ENCODE results near the gene BRME1.

BRME1 gene

DNA sequence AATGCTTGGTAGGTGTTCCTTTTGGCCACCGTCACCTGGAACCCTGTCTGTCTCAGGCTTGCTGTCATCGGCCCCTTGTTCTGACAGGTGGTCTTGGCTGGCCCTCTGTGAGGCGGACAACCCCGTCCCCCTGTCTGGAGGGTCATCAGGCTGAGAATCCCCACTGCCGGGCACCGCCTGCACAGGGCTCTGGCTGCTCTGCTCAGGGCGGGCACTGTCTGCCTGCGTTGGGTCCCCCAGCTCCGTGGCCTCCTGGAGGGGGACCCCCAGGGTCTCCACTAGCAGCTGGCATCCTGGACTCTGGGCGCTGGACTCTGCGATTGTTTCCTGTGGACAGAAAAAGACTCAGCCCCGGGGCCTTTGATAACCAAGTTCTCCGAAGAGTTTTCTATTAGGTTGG is 15.8 kb downstream of the BRME1 start:
- no peak for DNase-seq (ENCODE audit: extremely low read depth in 1 of 2, low read depth in 1 of 2)

DNA sequence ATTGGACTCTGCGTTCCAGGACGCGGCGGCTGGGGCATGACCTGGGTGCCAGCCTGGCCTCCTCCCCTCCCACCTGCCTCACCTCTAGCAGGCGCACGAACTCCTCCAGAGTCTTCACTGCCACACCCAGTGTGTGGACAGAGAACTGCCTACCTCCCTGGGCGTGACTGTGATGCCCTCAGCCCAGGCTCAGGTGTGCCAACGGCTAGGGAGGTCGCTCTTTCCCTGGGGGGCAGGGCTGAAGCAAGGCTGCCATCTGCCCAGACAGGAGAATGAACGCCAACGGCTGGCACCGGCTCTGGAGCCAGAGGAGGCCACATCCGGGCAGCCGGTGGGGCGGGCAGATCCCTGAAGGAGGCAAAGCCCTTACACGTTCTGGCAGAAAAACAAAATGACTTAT is 17.6 kb downstream of the BRME1 start:
- DNase-seq (ENCODE audit: extremely low read depth in 1 of 2, low read depth in 1 of 2), result no peak

DNA sequence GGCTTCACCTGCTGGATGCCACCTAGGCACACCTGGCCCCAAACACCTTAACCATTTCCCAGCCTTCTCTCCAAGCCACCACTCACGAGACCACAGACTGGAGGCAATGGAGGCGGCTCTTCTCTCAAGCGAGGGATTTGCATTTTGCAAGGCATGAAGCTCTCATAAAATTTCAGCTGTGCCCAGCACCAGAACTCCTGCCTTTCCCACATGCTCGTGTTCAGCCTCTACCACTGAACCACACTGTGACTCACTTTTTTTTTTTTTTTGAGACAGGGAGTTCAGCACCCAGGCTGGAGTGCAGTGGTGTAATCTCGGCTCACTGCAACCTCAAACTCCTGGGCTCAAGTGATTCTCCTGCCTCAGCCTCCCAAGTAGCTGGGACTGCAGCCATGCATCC is 18.4 kb downstream of the BRME1 start:
- no peak for DNase-seq (ENCODE audit: extremely low read depth in 1 of 2, low read depth in 1 of 2)

DNA sequence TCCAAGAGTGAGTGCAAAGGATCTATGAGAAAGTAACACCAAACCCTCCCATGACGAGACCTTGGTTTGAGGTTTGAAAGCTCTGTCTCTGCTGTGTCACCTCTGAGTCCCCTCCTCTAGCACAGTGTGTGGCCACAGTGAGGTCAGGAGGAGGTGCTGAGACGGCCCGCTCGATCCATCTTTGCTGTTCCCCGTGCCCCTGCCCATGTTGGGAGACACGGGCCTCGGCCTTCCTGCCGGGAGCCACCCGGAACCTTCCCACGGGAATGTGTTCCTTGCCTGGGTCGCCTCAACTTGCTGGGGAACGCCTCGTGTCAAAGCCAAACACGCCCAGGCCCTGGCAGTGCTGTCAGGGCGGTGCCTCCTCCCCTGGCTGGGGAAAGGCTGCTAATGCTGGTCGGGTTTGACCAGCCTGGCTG is 18.9 kb downstream of the BRME1 start:
- DNase-seq (ENCODE audit: extremely low read depth in 1 of 2, low read depth in 1 of 2), result no peak

DNA sequence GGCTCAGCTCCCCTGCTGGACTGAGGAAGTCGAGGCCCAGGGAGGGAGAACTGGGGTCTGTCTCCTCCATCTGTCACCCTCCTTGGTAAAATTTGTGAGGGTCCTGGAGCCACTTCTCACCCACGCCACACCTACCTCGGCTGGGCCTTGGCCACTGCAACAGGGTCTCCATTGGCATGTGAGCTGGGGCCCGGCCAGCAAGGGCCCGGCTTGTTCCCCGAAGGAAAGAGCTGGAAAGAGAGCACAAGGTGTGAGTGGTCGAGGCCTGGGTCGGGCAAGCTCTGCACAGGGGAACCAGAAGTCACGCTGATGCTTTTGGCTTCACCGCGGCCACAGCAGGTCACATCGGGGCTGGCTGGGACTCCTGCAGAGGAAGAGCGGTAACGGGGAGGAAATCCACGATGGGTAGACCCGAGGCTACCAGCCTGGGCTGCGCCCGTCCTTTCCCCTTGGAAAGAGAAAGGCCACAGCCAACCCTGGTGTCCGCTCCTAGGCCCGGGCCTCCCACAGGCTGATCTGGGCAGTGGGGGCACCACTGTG is 20.0 kb downstream of the BRME1 start:
- DNase-seq (ENCODE audit: extremely low read depth in 1 of 2, low read depth in 1 of 2), result no peak

DNA sequence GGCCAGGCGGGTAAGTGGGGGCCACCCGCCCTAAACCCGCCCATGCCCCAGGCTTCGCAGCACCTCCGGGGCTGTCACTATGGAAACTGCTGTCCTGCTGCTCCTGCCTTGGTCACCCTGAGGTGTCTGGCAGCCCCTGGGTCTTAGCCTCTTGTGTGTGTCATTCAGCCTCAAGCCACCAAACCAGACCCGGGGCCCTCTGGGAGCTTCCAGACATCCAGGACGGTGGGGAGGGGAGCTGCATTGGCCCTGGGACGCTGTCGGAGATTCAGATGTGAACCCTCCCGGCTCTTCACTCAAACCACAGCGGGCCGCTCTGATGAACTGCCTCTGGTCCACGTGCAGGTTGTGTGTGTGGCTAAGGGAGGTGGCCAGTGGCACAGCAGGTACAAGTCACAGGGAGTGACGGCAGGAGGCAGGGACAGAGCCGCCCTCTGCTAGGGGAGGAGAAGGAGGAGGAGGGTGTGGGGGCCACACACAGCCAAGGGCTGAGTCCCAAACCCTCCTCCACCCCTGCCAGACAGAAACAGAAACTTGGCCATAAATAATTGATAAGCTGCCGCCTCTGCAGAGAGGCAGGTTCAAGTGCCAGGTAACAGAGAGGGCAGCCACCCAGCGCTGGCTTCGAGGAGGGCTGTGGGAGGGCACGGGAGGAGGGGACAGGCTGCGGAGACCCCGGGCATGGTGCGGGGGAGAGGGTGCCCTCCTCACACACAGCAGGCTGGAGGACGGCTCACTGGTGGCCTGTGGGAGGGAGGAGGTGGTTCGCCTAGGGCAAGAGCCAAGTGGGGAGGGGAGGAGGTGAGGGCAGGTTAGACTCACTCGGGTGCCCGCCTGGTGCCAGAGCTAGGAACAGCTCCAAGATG is 21.0 kb downstream of the BRME1 start:
- DNase-seq (ENCODE audit: extremely low read depth in 1 of 2, low read depth in 1 of 2), result no peak

DNA sequence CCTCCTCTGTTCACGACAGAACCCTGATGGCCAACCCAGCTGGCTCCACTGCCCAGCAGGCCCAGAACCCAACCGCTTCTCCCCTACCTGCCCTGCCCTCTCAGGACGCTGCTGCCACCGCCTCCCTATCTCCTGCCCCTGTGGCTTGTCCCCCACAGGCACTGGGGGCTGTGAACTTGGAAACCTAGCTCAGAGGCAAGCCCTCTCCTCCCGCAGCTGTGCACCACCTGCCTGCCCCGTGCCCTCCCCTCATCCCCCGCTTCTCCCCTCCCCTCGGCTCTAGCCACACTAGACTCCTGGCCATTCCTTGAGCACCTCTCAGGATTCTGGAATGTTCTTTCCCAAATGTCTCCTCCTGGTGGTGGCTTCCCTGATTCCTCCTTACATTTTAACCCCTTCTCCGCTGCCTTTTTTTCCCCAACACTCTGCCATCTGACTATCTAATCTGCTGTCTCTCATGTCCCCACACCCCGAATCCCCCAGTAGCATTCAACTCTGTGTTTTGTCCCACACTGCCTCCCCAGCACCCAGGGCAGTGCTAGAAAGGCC is 22.3 kb downstream of the BRME1 start:
- DNase-seq (ENCODE audit: extremely low read depth in 1 of 2, low read depth in 1 of 2), result no peak

DNA sequence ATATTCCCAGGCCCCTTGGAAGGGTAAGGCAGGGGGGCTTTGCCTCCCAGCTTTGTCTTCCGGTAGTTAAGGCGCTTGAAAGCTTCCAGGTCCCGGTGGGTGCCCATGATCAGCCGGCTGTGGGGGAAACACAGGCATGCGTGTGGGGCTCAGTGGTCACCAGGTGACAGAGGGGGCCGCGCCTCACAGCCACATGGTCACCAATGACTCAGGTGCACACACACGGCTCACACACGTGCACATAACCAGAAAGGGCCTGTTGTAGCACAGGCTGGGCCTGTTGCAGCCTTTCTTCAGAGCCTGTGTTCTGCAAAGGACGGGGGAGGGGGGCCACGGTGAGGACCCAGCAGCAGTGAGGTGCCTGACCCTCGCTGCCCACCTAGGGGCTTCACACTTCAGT is 23.1 kb downstream of the BRME1 start:
- no peak for DNase-seq (ENCODE audit: extremely low read depth in 1 of 2, low read depth in 1 of 2)

DNA sequence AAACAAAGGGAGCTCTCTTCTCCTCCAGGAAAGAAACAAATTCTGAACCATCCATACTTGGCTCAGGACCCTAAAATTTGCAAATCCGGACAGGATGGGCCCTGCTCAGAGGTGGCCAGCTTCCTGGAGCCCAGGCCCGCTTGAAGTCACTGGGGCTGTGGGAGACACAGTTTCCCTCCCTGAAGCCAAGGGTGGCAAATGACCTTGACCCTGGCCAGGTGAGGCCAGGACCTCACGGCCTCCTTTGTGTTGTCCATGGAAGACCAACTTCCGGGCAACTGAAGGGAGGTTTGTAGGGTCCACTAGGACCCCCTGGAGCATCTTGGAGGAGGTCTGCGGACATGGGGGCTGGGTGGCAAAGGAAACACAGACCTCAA is 23.5 kb downstream of the BRME1 start:
- no peak for DNase-seq (ENCODE audit: extremely low read depth in 1 of 2, low read depth in 1 of 2)

DNA sequence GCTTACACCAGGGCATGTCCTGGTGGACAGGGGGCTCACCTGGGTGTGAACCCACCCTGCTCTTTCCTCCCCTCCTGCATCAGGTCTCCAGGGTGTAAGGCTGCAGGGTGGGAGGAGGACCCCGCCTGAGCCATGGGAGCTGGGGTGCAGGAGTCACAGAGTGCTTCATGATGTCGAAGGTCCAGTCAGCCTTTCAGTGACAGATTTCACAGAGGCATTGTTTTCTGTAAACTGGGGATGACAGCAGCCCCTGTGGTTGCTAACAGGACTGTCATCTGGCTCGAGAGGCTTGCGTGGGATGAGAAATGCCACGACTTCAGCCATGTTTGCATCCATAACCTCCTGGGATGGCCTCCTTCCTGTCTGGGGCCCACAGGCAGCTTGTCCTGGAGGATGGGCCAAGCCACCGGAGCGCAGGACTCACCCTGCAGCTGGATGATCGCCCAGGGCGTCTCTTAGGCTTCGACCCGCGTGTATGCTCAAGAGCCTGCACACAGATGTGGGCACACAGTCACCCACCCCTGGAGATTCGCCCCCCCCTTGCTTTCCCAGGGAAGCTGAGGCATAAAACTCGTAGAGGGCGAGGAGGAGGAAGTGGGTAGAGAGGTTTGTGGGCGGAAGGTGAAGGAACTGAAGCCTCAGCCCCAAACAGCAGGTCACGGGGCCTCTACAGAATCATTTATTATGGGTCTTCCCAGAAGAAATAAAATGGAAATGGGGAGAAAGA is 24.1 kb downstream of the BRME1 start:
- DNase-seq (ENCODE audit: extremely low read depth in 1 of 2, low read depth in 1 of 2), result no peak

DNA sequence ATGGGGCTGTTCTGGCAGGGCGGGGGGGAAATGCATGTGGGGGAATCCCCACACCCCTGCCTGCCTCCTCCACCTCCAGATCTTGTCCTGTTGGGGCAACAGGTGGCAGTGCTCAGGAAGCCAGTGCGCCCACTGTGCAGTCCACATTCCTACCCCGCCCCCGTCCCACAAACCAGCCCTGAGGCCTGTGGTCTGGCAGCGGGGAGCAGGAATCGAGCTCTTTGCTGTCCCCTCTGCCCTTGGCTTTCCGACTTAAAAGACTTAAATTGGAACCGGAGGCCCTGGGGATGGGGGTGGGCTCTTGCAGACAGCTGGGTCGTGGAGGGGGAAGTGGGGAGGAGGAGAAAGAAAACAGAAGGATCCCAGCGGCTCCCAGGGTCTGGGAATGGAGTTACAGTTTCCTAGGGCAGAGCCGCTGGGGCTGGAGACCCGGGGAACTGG is 24.6 kb downstream of the BRME1 start:
- DNase-seq (ENCODE audit: extremely low read depth in 1 of 2, low read depth in 1 of 2), result no peak

DNA sequence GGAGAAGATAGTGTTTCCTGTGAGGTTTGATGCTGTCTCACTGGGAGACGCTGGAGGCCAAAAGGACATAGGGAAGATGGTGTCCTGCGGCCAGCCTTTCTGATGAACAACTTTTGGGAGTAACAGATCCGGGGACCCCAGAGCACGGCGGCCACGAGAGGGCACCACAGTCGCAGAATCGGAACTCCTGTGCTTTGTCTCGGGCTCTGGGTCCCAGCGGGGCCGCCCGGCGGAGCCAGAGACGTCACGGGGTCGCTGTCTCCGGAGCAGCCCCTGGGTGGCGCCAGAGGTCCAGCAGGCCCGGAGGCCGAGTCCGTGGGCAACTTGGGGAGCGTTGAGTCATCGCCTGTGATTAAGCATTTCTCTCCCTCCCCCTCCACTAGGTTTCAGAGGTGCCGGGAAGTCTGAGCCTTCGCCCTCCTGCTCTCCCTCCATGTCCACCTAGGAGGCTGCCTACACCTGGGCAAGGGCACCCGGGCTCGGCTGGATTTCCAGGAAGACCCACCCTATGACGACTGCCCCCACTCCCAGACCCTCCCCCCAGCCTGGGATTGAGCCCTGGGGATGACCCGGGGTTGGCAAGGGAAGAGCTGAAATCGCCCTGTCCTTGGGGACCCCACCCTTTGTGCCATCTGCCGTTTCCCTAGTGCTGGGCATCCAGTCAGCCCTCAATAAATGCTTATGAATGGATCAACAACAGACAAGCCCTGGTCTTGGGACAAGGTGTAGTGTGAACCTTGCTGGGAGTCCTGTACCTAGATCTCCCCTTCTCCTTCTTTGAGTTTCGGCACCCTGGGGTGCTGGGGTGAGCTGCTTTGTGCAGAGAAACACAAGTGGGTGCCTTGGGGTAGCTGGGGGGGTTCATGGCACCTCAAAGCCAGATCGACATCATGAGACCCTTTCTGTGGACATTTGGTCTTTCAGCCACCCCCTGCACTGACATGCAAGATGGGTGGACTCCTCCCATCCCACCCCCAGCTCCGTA is 25.6 kb downstream of the BRME1 start:
- DNase-seq (ENCODE audit: extremely low read depth in 1 of 2, low read depth in 1 of 2), result peak; percentile 96 to 98

DNA sequence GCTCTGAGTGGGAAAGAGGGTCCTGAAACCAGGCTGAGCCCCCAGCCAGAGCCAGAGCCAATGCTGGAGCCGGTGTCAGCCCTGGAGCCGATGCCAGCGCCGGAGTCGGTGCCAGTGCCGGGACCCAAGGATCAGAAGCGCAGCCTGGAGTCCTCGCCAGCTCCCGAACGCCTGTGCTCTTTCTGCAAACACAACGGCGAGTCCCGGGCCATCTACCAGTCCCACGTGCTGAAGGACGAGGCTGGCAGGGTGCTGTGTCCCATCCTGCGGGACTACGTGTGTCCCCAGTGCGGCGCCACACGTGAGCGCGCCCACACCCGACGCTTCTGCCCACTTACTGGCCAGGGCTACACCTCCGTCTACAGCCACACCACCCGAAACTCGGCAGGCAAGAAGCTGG is 28.6 kb downstream of the BRME1 start:
- no peak for DNase-seq (ENCODE audit: extremely low read depth in 1 of 2, low read depth in 1 of 2)

DNA sequence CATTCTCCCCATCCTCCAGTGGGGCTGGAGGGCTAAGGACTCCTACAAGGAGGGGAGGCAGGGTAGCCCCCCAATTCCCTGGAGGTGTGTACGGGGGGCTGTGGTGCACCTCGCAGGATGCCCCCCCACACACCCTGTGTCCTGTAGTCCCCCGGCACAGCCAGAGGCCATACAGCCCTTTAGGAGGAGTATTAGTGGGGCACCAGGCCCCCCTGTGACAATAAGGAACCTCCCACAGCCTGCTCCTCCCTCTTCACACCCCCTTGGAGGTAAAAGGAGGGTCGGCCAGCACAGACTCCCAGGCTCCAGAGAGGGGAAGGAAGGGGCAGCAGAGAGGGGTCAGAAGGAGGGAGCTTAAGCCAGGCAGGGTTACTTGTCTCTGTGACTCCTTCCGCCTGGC is 29.1 kb downstream of the BRME1 start, which contains the start of gene NANOS3:
NANOS3 (plus strand) TSS at position 301 of the 400 bp plus-strand sequence. CDS start 115 bp downstream, outside the sequence.
- DNase-seq (ENCODE audit: extremely low read depth in 1 of 2, low read depth in 1 of 2), result no peak

DNA sequence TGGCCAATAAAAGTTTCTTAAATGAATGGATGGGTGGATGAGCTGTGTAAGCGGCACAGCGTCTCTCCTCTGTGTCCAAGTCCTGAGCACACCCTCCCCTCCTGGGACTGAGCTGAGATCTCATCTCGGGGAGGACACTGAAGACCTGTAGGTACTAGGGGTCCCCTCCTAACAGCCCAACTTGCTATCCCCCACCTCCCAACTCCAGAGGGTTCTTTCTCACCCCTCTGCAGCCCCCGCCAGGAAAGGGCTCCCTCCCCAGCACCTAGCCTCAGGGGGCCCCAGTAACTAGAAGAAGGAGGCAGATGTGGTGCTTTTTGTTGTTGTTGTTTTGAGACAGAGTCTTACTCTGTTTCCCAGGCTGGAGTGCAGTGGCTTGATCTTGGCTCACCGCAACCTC is 30.1 kb downstream of the BRME1 start:
- no peak for DNase-seq (ENCODE audit: extremely low read depth in 1 of 2, low read depth in 1 of 2)

DNA sequence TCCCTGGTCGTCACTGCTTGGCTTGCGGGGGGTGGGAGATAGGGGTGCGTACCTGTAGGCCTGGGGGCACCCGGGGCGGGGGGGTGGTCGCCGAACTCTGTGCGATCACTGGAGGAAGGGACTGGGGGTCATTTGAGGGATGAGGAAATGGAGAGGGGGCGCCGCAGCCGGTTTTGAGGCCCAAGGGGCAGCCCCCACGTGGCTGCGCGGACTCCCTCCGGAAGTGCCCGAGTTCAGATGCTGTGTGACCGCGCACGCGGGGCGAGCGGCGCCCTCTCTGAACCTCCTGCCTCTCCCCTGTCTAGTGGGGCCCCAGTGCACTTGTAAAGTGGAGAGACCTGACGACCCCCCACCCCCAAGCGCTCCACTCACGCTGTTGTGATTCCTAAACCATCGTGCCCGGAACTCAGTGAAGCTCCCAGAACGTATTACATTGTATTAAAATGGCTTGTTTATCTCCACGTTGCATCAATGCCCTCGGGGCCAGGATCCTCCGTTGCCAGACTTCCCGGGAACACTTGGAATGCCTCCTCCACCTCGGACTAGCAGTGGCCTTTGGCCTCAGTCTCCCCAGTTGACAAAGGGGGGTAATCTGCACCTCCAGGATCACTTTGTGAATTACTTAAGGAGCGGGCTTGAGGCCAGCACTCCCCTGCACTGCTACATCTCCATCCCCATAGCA is 31.9 kb downstream of the BRME1 start:
- no peak for DNase-seq (ENCODE audit: extremely low read depth in 1 of 2, low read depth in 1 of 2)

DNA sequence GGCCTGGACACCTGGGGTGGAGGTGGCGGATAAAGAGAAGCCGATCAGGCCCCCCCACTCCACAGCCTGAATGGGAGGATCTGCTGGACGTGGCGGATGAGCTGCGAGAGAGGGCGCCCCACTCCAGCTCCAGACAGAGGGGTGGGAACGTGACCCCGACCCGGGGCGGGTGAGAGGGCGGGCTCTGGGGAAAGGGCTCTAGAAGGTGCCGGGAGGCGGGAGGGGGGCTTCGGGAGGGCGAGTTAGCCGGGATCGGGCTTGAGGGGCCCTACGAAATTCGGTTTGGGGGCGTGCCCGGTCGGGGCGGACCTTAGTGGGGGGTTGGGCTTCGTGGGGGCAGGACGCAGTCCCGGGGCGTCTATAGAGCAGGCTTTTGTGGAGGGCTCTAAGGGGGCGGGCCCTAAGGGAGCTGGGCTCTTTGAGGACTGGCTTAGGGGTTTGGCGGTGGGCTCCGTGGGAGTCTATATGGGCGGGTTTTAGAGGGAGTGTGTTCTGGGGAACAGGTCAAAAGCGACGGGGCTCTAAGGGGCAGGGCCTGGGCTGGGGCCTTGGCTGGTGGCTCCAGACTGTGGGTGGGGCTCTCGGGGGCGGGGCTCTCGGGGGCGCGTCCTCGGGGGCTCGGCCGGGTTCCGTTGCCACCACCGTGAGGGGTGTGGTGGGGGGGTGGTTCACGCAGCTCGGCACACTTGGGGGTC is 33.1 kb downstream of the BRME1 start:
- DNase-seq (ENCODE audit: extremely low read depth in 1 of 2, low read depth in 1 of 2), result no peak

DNA sequence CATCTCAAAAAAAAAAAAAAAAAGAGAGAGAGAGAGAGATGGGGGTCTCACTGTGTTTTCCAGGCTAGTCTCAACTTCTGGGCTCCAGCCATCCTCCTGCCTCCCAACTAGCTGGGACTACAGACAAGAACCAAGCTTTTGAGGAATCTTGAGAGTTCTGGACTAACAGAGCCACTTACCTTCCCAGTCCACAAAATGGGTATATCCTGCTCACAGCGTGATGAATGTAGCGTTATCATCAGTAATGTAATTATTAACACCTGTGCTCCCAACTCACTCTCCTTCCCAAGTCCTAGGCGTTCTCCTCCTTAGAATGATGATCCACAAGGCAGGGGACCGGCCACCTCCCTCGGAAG is 33.6 kb downstream of the BRME1 start:
- DNase-seq (ENCODE audit: extremely low read depth in 1 of 2, low read depth in 1 of 2), result no peak

DNA sequence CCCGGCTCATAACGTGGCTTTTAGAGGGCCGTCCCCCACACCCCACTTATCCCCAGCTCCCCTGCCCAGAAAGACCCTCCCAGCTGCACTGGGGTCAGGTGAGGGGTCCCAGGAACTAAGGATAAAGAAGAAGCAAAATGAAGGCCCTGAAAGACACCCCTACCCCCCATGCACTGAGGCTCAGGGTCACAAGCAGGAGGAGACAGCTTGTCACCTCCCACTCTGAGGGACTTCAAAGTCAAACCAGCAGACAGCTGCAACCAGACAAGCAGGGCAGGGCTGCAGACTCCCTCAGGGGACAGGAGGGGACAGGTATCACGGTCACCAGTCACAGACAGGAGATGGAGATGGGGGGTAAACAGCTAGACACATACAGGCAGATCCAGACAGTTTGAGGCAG is 35.0 kb downstream of the BRME1 start:
- DNase-seq (ENCODE audit: extremely low read depth in 1 of 2, low read depth in 1 of 2), result no peak

Data from activated CD8-positive, alpha-beta memory T cell treated with anti-CD3 and anti-CD28 coated beads for 1 hour (primary cell).